Transverse colon (tissue), 4 donors: ENCODE measurements around the gene WNT10A. TPM values are rescaled to one million over a fixed set of nuclear protein-coding genes. Genes with fewer than 3 reads are reported as not detected.
A peak's percentile ranks its signal among the peaks of the same experiment; 100 is the strongest.

Source experiments
- DNase-seq: peaks from one replicate; pipeline ENCODE4 v3.0.0-alpha.2; 2019
- H3K27ac ChIP-seq, 4 donors: fragments of 200-600 bp; sonication (generic); 2 replicates each; pipeline ENCODE4 v1.5.1; 2016 to 2018; ENCODE audit warnings: inconsistent platforms in 4 of 4
- H3K27me3 ChIP-seq: fragments of 200-600 bp; sonication (generic); 2 replicates; pipeline ENCODE4 v1.5.1; 2017; ENCODE audit warnings: inconsistent platforms
- H3K36me3 ChIP-seq, 4 donors: fragments of 200-600 bp; sonication (generic); 2 replicates each; pipeline ENCODE4 v1.5.1; 2017 to 2019; ENCODE audit warnings: inconsistent platforms in 4 of 4
- H3K4me1 ChIP-seq, 4 donors: fragments of 200-600 bp; sonication (generic); 2 replicates each; pipeline ENCODE4 v1.5.1; 2017 to 2020; ENCODE audit warnings: inconsistent platforms in 4 of 4
- H3K4me3 ChIP-seq, 4 donors: fragments of 200-600 bp; sonication (generic); 1 replicate in 1 of 4; 2 replicates in 3 of 4; pipeline versions ENCODE4 v1.5.1 to v1.6.1; 2017 to 2019; ENCODE audit warnings: inconsistent platforms in 4 of 4
- H3K9me3 ChIP-seq, 2 donors: fragments of 200-600 bp; sonication (generic); 2 replicates each; pipeline ENCODE4 v1.5.1; 2017 to 2019; ENCODE audit warnings: inconsistent platforms in 2 of 2
- CTCF ChIP-seq, 5 experiments: fragments of 200-600 bp in 3 of 5; fragments of 450-650 bp in 2 of 5; sonication (generic) in 3 of 5; IDR thresholded peaks; 1 replicate in 2 of 5; 2 replicates in 3 of 5; pipeline ENCODE4 v1.5.1; 2016 to 2017; ENCODE audit warnings: antibody characterized with exemption in 5 of 5, inconsistent platforms in 3 of 5, mild to moderate bottlenecking in 2 of 5, moderate library complexity in 1 of 5
- EP300 ChIP-seq: sonication (generic); formaldehyde crosslinking; IDR thresholded peaks from one replicate; pipeline ENCODE4 v1.6.1; 2017; ENCODE audit warnings: antibody characterized with exemption, low read depth
- POLR2A ChIP-seq: fragments of 450-650 bp; IDR thresholded peaks from one replicate; pipeline ENCODE4 v1.6.1; 2016; ENCODE audit warnings: antibody characterized with exemption, mild to moderate bottlenecking, moderate library complexity
- POLR2AphosphoS5 ChIP-seq, 3 donors: sonication (generic); formaldehyde crosslinking; IDR thresholded peaks; one replicate each; pipeline ENCODE4 v1.6.1; 2016; ENCODE audit warnings: antibody characterized with exemption in 3 of 3
- WGBS, 2 donors: methylation state at CpG; one replicate each; pipeline ENCODE4 v1.1.5; 2018; ENCODE audit warnings: low coverage in 1 of 2; 5-methylcytosine and 5-hydroxymethylcytosine counted together
- in situ Hi-C, 4 donors: fragments of 200-750 bp; cut with MboI; loops; one replicate each; pipeline versions ENCODE4 v1.15.0 to v1.15.1; 2017; ENCODE audit warnings: low sequenced_read_pairs in 3 of 4, low pct_ligation_motif_present in 1 of 4, low pct_unique_long_range_greater_than_20kb in 1 of 4
- intact Hi-C: fragments of 100-400 bp; cut with DNase I; formaldehyde crosslinking; loops from one replicate; pipeline ENCODE4 v1.15.1; 2023; ENCODE audit warnings: low total_unique reads
- total RNA-seq, 4 donors: library from RNA; depleted of rRNA; stranded (reverse); fragments of >200 nt; gene quantifications; one replicate each; pipeline ENCODE4 v1.1.0, GENCODE V29; 2016

The WNT10A gene
- total RNA-seq, 4 donors from 2014 or later, result 0.27 to 1.6 TPM; not detected in 2

- no peaks in the 10 kb centered on the region for H3K36me3 ChIP-seq
- in situ Hi-C loops (no loop called here), intact Hi-C loops (no loop called here)
- no peak overlapping the region for H3K4me3 ChIP-seq
- DNase-seq, result peak; percentile 80
- TF ChIP-seq POLR2A (no peak), POLR2AphosphoS5 (IDR thresholded peaks at IDR 0.05) (peak; percentile 18 to 65 (median 41)), CTCF (IDR thresholded peaks at IDR 0.05) (peak; percentile 94 to 99 (median 98)), EP300 (no peak)
- H3K9me3 ChIP-seq, result no peaks in the 10 kb centered on the region
- 2 to 4% methylated on average over 11 to 48 of the region's 52 CpGs for WGBS, 2 donors
- peaks cover 15 to 32% (median 25%) of the 10 kb centered on the region in 4 donors for H3K4me1 ChIP-seq
- H3K27ac ChIP-seq, result no peak overlapping the region
- peaks cover 98% of the 10 kb centered on the region for H3K27me3 ChIP-seq
Measured at GRCh38 chr2:218898109-218898878, 17.6 kb downstream of the WNT10A start.

- H3K27me3 ChIP-seq, result peaks cover 98% of the 10 kb centered on the region
- TF ChIP-seq CTCF (IDR thresholded peaks at IDR 0.05), result no peak
- no peak for TF ChIP-seq POLR2AphosphoS5 (IDR thresholded peaks at IDR 0.05)
- no peak for TF ChIP-seq POLR2A
- no peak for TF ChIP-seq EP300
- H3K36me3 ChIP-seq, result no peaks in the 10 kb centered on the region
- intact Hi-C loops (no loop called here), in situ Hi-C loops (no loop called here)
- DNase-seq, result no peak
- WGBS, 2 donors, result 26 to 30% methylated on average over 10 to 12 of the region's 12 CpGs
- no peak overlapping the region for H3K27ac ChIP-seq
- H3K4me3 ChIP-seq, result no peak overlapping the region
- peaks cover 15 to 28% (median 22%) of the 10 kb centered on the region in 4 donors for H3K4me1 ChIP-seq
- H3K9me3 ChIP-seq, result no peaks in the 10 kb centered on the region
Measured at GRCh38 chr2:218899147-218899546, 18.5 kb downstream of the WNT10A start.

- Histone ChIP-seq H3K36me3 (no peaks in the 10 kb centered on the region), H3K27ac (no peak overlapping the region), H3K4me3 (no peak overlapping the region), H3K27me3 (peaks cover 94% of the 10 kb centered on the region), H3K4me1 (peaks cover 5 to 13% (median 12%) of the 10 kb centered on the region in 4 donors), H3K9me3 (no peaks in the 10 kb centered on the region)
- intact Hi-C loops (no loop called here), in situ Hi-C loops (no loop called here)
- TF ChIP-seq POLR2AphosphoS5 (IDR thresholded peaks at IDR 0.05), result no peak
- TF ChIP-seq CTCF (IDR thresholded peaks at IDR 0.05), result no peak
- TF ChIP-seq EP300, result no peak
- TF ChIP-seq POLR2A, result no peak
- no peak for DNase-seq
- 90 to 96% methylated on average over 3 to 4 of the region's 4 CpGs for WGBS, 2 donors
Measured at GRCh38 chr2:218902427-218902826, 21.8 kb downstream of the WNT10A start.

- in situ Hi-C loops, result no loop called here
- no peaks in the 10 kb centered on the region for H3K36me3 ChIP-seq
- intact Hi-C loops, result no loop called here
- peaks cover 77% of the 10 kb centered on the region for H3K27me3 ChIP-seq
- H3K4me1 ChIP-seq, result peaks cover under 1 to 8% (median 4%) of the 10 kb centered on the region in 4 donors
- no peak for TF ChIP-seq POLR2AphosphoS5 (IDR thresholded peaks at IDR 0.05)
- no peak for TF ChIP-seq EP300
- WGBS, 2 donors, result 22 to 33% methylated on average over 2 of the region's 2 CpGs
- H3K27ac ChIP-seq, result no peak overlapping the region
- no peaks in the 10 kb centered on the region for H3K9me3 ChIP-seq
- H3K4me3 ChIP-seq, result no peak overlapping the region
- DNase-seq, result no peak
Measured at GRCh38 chr2:218904176-218904575, 23.5 kb downstream of the WNT10A start.
